Liver (tissue), 9 donors: Measurements from ENCODE around the gene MAML3. TPM values are rescaled to one million over a fixed set of nuclear protein-coding genes. Genes with fewer than 3 reads are reported as not detected.

Experiments used
- DNase-seq: peaks from one replicate; pipeline ENCODE4 v3.0.0-alpha.2; 2017; ENCODE audit warnings: low spot score
- H3K27ac ChIP-seq, 2 donors: one replicate each; pipeline ENCODE4 v1.7.0; 2013; ENCODE audit warnings: inconsistent platforms in 2 of 2, low read length in 2 of 2, control low read depth in 1 of 2, low read depth in 1 of 2, mild to moderate bottlenecking in 1 of 2
- H3K27me3 ChIP-seq, 4 donors: one replicate each; pipeline versions ENCODE4 v1.6.1 to v1.7.0; 2013; ENCODE audit warnings: low read length in 3 of 4, inconsistent platforms in 1 of 4, mild to moderate bottlenecking in 1 of 4, moderate library complexity in 1 of 4; ENCODE audit not compliant: control insufficient read depth in 4 of 4, insufficient read depth in 4 of 4
- H3K36me3 ChIP-seq, 4 donors: one replicate each; pipeline versions ENCODE4 v1.6.1 to v1.7.0; 2013; ENCODE audit warnings: low read length in 3 of 4, mild to moderate bottlenecking in 3 of 4, low read depth in 1 of 4, moderate library complexity in 1 of 4; ENCODE audit not compliant: control insufficient read depth in 4 of 4, insufficient read depth in 3 of 4
- H3K4me1 ChIP-seq, 4 donors: one replicate each; pipeline versions ENCODE4 v1.6.1 to v1.7.0; 2013; ENCODE audit warnings: low read length in 3 of 4, mild to moderate bottlenecking in 3 of 4, moderate library complexity in 1 of 4; ENCODE audit not compliant: control insufficient read depth in 4 of 4, insufficient read depth in 4 of 4
- H3K4me3 ChIP-seq, 3 donors: one replicate each; pipeline versions ENCODE4 v1.6.1 to v1.7.0; 2013; ENCODE audit warnings: low read length in 3 of 3, control low read depth in 1 of 3, low read depth in 1 of 3, mild to moderate bottlenecking in 1 of 3
- H3K9ac ChIP-seq, 2 donors: one replicate each; pipeline ENCODE4 v1.7.0; 2013; ENCODE audit warnings: low read length in 2 of 2, mild to moderate bottlenecking in 2 of 2, moderate library complexity in 2 of 2, control low read depth in 1 of 2, low read depth in 1 of 2
- H3K9me3 ChIP-seq, 4 donors: one replicate each; pipeline versions ENCODE4 v1.6.1 to v1.7.0; 2013; ENCODE audit warnings: low read length in 3 of 4; ENCODE audit not compliant: control insufficient read depth in 4 of 4
- EGR1 ChIP-seq, 2 donors: IDR thresholded peaks; 2 replicates each; pipeline ENCODE4 v1.6.1; 2016 to 2018; ENCODE audit warnings: antibody characterized with exemption in 2 of 2, low read depth in 2 of 2
- FOXA1 ChIP-seq: IDR thresholded peaks from 2 replicates; pipeline ENCODE4 v1.6.1; 2016; ENCODE audit warnings: antibody characterized with exemption
- FOXA2 ChIP-seq: IDR thresholded peaks from 2 replicates; pipeline ENCODE4 v1.6.1; 2016; ENCODE audit warnings: antibody characterized with exemption
- GABPA ChIP-seq, 2 donors: IDR thresholded peaks in 1 of 2; conservative IDR thresholded peaks in 1 of 2; 2 replicates each; pipeline ENCODE4 v1.6.1; 2016; ENCODE audit warnings: antibody characterized with exemption in 2 of 2, mild to moderate bottlenecking in 1 of 2, moderate library complexity in 1 of 2
- HNF4A ChIP-seq, 2 donors: conservative IDR thresholded peaks; 2 replicates each; pipeline ENCODE4 v1.6.1; 2016; ENCODE audit warnings: antibody characterized with exemption in 2 of 2, mild to moderate bottlenecking in 2 of 2
- HNF4G ChIP-seq: IDR thresholded peaks from 2 replicates; pipeline ENCODE4 v1.6.1; 2016; ENCODE audit warnings: antibody characterized with exemption
- JUND ChIP-seq, 2 donors: IDR thresholded peaks; 2 replicates each; pipeline ENCODE4 v1.6.1; 2016; ENCODE audit warnings: antibody characterized with exemption in 2 of 2
- NR2F2 ChIP-seq: IDR thresholded peaks from 2 replicates; pipeline ENCODE4 v1.6.1; 2016; ENCODE audit warnings: antibody characterized with exemption
- RAD21 ChIP-seq, 2 donors: IDR thresholded peaks; 2 replicates each; pipeline ENCODE4 v1.6.1; 2016; ENCODE audit warnings: antibody characterized with exemption in 2 of 2, mild to moderate bottlenecking in 2 of 2
- RXRA ChIP-seq, 2 donors: IDR thresholded peaks; 2 replicates each; pipeline ENCODE4 v1.6.1; 2017 to 2018; ENCODE audit warnings: antibody characterized with exemption in 2 of 2, mild to moderate bottlenecking in 1 of 2
- SP1 ChIP-seq: IDR thresholded peaks from 2 replicates; pipeline ENCODE4 v1.6.1; 2018; ENCODE audit warnings: antibody characterized with exemption, mild to moderate bottlenecking
- TAF1 ChIP-seq: conservative IDR thresholded peaks from 2 replicates; pipeline ENCODE4 v1.6.1; 2016; ENCODE audit warnings: antibody characterized with exemption, mild to moderate bottlenecking
- YY1 ChIP-seq: IDR thresholded peaks from 2 replicates; pipeline ENCODE4 v1.6.1; 2016; ENCODE audit warnings: antibody characterized with exemption, mild to moderate bottlenecking
- WGBS: extraction: QIAGEN DNeasy Blood & Tissue Kit; methylation state at CpG from one replicate; pipeline ENCODE4 v1.1.7; 2013; 5-methylcytosine and 5-hydroxymethylcytosine counted together
- polyA plus RNA-seq, 2 donors: library from polyadenylated mRNA; stranded (reverse) in 1 of 2; unstranded in 1 of 2; fragments of 200-250 nt in 1 of 2; fragments of >200 nt in 1 of 2; fragmentation: Nextera tagmentation in 1 of 2; extraction: Ambion mirVana in 1 of 2; gene quantifications; one replicate each; pipeline versions ENCODE4 v1.2.1 to v1.2.3, GENCODE V29; 2013 to 2015
- total RNA-seq, 2 donors: library from RNA; depleted of rRNA; stranded (reverse); fragments of >200 nt; gene quantifications; one replicate each; pipeline ENCODE4 v1.2.3, GENCODE V29; 2014
- TF ChIP-seq, protein P1 (sequence below): IDR thresholded peaks from 2 replicates; pipeline ENCODE4 v1.6.1; 2016; ENCODE audit warnings: antibody characterized with exemption, mild to moderate bottlenecking
- TF ChIP-seq, protein P2 (sequence below): IDR thresholded peaks from 2 replicates; pipeline ENCODE4 v1.6.1; 2016; ENCODE audit warnings: antibody characterized with exemption
- TF ChIP-seq, protein P3 (sequence below): IDR thresholded peaks from 2 replicates; pipeline ENCODE4 v1.6.1; 2016; ENCODE audit warnings: antibody characterized with exemption
- TF ChIP-seq, protein P4 (sequence below): IDR thresholded peaks from 2 replicates; pipeline ENCODE4 v1.6.1; 2016; ENCODE audit warnings: antibody characterized with exemption
- TF ChIP-seq, protein P5 (sequence below): fragments of 150-350 bp; IDR thresholded peaks from 2 replicates; pipeline ENCODE4 v1.5.1; 2017; ENCODE audit warnings: improper control_type of control experiment, low read depth, low read length; ENCODE audit not compliant: missing input control
- donor health status: healthy.
- donor health status: healthy.
- donor health status: healthy.
- donor health status: healthy.
- donor health status: healthy.

Gene MAML3
- total and polyA plus RNA-seq, 4 donors: 1.3 to 4.3 (median 2.7) TPM

DNA sequence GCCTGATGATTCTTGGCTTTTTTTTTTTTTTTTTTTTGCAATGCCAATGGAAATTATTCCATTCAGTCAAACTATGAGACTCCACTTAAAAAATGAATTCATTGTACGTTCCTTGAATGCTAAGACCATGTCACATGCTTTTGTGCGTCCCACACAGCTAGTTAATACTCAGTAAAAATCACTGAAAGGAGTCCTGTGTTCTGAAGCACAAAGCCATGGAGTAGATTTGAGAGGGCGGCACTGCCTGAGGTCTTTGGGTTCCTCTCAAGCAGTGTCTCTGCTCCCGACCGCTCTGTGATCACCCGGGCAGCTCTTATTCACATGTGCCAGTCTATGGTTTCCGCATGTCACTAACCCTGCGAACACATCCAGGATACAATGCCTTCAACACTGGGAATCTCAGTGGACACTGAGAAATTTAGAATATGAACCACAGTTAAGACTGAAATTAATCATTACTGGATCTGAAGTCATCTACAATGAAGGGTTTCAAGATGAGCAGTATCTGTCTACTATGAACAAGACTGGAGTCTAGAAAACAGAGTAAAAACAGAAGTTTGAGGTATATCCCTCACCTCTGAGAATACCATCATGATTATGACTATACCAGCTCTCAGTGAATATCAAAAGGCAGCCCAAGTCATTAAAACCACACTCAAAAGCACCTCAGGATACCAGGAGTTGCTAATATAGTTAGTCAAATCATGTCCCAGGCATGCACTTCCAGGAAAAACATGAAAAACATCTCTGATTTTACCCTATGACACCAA is 295.4 kb downstream of the MAML3 start:
- no peak overlapping the region for H3K27ac ChIP-seq
- no peaks in the 10 kb centered on the region for H3K27me3 ChIP-seq
- no peak overlapping the region for H3K9ac ChIP-seq
- H3K4me1 ChIP-seq: peaks cover 0 to 27% (median 7%) of the 10 kb centered on the region in 4 donors
- H3K9me3 ChIP-seq: no peaks in the 10 kb centered on the region
- TF ChIP-seq, protein P1, sequence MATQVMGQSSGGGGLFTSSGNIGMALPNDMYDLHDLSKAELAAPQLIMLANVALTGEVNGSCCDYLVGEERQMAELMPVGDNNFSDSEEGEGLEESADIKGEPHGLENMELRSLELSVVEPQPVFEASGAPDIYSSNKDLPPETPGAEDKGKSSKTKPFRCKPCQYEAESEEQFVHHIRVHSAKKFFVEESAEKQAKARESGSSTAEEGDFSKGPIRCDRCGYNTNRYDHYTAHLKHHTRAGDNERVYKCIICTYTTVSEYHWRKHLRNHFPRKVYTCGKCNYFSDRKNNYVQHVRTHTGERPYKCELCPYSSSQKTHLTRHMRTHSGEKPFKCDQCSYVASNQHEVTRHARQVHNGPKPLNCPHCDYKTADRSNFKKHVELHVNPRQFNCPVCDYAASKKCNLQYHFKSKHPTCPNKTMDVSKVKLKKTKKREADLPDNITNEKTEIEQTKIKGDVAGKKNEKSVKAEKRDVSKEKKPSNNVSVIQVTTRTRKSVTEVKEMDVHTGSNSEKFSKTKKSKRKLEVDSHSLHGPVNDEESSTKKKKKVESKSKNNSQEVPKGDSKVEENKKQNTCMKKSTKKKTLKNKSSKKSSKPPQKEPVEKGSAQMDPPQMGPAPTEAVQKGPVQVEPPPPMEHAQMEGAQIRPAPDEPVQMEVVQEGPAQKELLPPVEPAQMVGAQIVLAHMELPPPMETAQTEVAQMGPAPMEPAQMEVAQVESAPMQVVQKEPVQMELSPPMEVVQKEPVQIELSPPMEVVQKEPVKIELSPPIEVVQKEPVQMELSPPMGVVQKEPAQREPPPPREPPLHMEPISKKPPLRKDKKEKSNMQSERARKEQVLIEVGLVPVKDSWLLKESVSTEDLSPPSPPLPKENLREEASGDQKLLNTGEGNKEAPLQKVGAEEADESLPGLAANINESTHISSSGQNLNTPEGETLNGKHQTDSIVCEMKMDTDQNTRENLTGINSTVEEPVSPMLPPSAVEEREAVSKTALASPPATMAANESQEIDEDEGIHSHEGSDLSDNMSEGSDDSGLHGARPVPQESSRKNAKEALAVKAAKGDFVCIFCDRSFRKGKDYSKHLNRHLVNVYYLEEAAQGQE: no peak
- TF ChIP-seq RAD21 (IDR thresholded peaks at IDR 0.05): no peak
- no peak for TF ChIP-seq NR2F2
- TF ChIP-seq FOXA1: no peak
- TF ChIP-seq, protein P2, sequence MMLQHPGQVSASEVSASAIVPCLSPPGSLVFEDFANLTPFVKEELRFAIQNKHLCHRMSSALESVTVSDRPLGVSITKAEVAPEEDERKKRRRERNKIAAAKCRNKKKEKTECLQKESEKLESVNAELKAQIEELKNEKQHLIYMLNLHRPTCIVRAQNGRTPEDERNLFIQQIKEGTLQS: no peak
- no peak for TF ChIP-seq YY1
- no peak for TF ChIP-seq RXRA (IDR thresholded peaks at IDR 0.05)
- TF ChIP-seq, protein P3, sequence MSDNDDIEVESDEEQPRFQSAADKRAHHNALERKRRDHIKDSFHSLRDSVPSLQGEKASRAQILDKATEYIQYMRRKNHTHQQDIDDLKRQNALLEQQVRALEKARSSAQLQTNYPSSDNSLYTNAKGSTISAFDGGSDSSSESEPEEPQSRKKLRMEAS: no peak
- TF ChIP-seq, protein P4, sequence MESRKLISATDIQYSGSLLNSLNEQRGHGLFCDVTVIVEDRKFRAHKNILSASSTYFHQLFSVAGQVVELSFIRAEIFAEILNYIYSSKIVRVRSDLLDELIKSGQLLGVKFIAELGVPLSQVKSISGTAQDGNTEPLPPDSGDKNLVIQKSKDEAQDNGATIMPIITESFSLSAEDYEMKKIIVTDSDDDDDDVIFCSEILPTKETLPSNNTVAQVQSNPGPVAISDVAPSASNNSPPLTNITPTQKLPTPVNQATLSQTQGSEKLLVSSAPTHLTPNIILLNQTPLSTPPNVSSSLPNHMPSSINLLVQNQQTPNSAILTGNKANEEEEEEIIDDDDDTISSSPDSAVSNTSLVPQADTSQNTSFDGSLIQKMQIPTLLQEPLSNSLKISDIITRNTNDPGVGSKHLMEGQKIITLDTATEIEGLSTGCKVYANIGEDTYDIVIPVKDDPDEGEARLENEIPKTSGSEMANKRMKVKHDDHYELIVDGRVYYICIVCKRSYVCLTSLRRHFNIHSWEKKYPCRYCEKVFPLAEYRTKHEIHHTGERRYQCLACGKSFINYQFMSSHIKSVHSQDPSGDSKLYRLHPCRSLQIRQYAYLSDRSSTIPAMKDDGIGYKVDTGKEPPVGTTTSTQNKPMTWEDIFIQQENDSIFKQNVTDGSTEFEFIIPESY: no peak
- no peak for TF ChIP-seq HNF4A (conservative IDR thresholded peaks at IDR 0.05)
- no peak for TF ChIP-seq TAF1
- TF ChIP-seq, protein P5, sequence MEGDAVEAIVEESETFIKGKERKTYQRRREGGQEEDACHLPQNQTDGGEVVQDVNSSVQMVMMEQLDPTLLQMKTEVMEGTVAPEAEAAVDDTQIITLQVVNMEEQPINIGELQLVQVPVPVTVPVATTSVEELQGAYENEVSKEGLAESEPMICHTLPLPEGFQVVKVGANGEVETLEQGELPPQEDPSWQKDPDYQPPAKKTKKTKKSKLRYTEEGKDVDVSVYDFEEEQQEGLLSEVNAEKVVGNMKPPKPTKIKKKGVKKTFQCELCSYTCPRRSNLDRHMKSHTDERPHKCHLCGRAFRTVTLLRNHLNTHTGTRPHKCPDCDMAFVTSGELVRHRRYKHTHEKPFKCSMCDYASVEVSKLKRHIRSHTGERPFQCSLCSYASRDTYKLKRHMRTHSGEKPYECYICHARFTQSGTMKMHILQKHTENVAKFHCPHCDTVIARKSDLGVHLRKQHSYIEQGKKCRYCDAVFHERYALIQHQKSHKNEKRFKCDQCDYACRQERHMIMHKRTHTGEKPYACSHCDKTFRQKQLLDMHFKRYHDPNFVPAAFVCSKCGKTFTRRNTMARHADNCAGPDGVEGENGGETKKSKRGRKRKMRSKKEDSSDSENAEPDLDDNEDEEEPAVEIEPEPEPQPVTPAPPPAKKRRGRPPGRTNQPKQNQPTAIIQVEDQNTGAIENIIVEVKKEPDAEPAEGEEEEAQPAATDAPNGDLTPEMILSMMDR: no peak
- no peak for TF ChIP-seq FOXA2
- TF ChIP-seq HNF4G: no peak
- TF ChIP-seq SP1: no peak
- TF ChIP-seq GABPA (IDR thresholded peaks at IDR 0.05 in 1 of 2, conservative IDR thresholded peaks at IDR 0.05 in 1 of 2): no peak
- no peak for TF ChIP-seq EGR1 (IDR thresholded peaks at IDR 0.05; ENCODE audit: low read depth in 2 of 2)
- no peak for TF ChIP-seq JUND (IDR thresholded peaks at IDR 0.05)
- no peak overlapping the region for H3K4me3 ChIP-seq
- no peaks in the 10 kb centered on the region for H3K36me3 ChIP-seq
- no peak for DNase-seq
- 93% methylated on average over 8 of the region's 8 CpGs for WGBS
